HEK293 (cell line): ENCODE measurements around the gene CLP1.
A peak's percentile ranks its signal among the peaks of the same experiment; 100 is the strongest.

Experiments
- CTCF ChIA-PET: fragments of 350-600 bp; formaldehyde crosslinking; extraction: SDS; loops from one replicate; lab custom pipeline; 2021; ENCODE audit warnings: antibody characterized with exemption; lab: Yijun Ruan, JAX
- POLR2A ChIA-PET: fragments of 300-600 bp; formaldehyde crosslinking; extraction: SDS; loops from one replicate; lab custom pipeline; 2020; ENCODE audit warnings: antibody characterized with exemption, inconsistent platforms; lab: Yijun Ruan, JAX
- H3K27ac ChIP-seq: fragments of 200-500 bp; sonication (Bioruptor generic); 2 replicates; pipeline ENCODE4 v1.5.1; 2014; ENCODE audit warnings: low read depth, low read length, control low read depth, inconsistent platforms; ENCODE audit errors: extremely low read depth
- H3K36me3 ChIP-seq, 2 experiments: fragments of 200-500 bp in 1 of 2; sonication (Bioruptor generic) in 1 of 2; 1 replicate in 1 of 2; 2 replicates in 1 of 2; pipeline ENCODE4 v1.5.1; 2014 to 2017; ENCODE audit warnings: inconsistent platforms in 2 of 2, low read length in 2 of 2; ENCODE audit not compliant: control insufficient read depth in 2 of 2, insufficient read depth in 1 of 2
- H3K4me1 ChIP-seq: fragments of 200-500 bp; sonication (Bioruptor generic); 2 replicates; pipeline ENCODE4 v1.5.1; 2014; ENCODE audit warnings: mild to moderate bottlenecking, low read length, inconsistent platforms; ENCODE audit not compliant: control insufficient read depth, insufficient read depth
- H3K4me3 ChIP-seq: 2 replicates; pipeline ENCODE4 v1.5.1; 2011; ENCODE audit warnings: low read depth, mild to moderate bottlenecking, control low read depth, low read length, moderate library complexity
- H3K9me3 ChIP-seq: fragments of 200-500 bp; sonication (Bioruptor generic); 2 replicates; pipeline ENCODE4 v1.5.1; 2014; ENCODE audit warnings: low read depth, low read length, inconsistent platforms; ENCODE audit not compliant: control insufficient read depth, insufficient read depth
- BCL6B ChIP-seq: fragments of 450-650 bp; formaldehyde crosslinking; IDR thresholded peaks from 2 replicates; pipeline ENCODE4 v1.5.1; 2017; ENCODE audit warnings: missing biosample characterization, missing genetic modification characterization
- EGR2 ChIP-seq: fragments of 450-650 bp; formaldehyde crosslinking; IDR thresholded peaks from 2 replicates; pipeline ENCODE4 v1.5.1; 2016; ENCODE audit warnings: low read depth, missing biosample characterization, missing genetic modification characterization
- FEZF1 ChIP-seq: fragments of 450-650 bp; formaldehyde crosslinking; IDR thresholded peaks from 2 replicates; pipeline ENCODE4 v1.5.1; 2016; ENCODE audit warnings: missing biosample characterization, missing genetic modification characterization
- HOXA7 ChIP-seq: sonication (generic); formaldehyde crosslinking; IDR thresholded peaks from 2 replicates; pipeline ENCODE4 v1.8.1; 2022; ENCODE audit warnings: missing genetic modification reagents, borderline replicate concordance
- KLF10 ChIP-seq: fragments of 450-650 bp; IDR thresholded peaks from 2 replicates; pipeline ENCODE4 v1.5.1; 2018; ENCODE audit warnings: missing biosample characterization, mild to moderate bottlenecking, missing genetic modification characterization
- MYNN ChIP-seq: fragments of 450-650 bp; formaldehyde crosslinking; IDR thresholded peaks from 2 replicates; pipeline ENCODE4 v1.5.1; 2016; ENCODE audit warnings: missing biosample characterization, missing genetic modification characterization, borderline replicate concordance
- PBX3 ChIP-seq: sonication (generic); formaldehyde crosslinking; IDR thresholded peaks from 2 replicates; pipeline ENCODE4 v1.8.1; 2022; ENCODE audit warnings: mild to moderate bottlenecking, moderate library complexity, missing genetic modification reagents
- PRDM1 ChIP-seq: fragments of 450-650 bp; formaldehyde crosslinking; IDR thresholded peaks from 2 replicates; pipeline ENCODE4; 2016; ENCODE audit warnings: missing biosample characterization, missing genetic modification characterization
- ZBTB17 ChIP-seq: fragments of 450-650 bp; formaldehyde crosslinking; IDR thresholded peaks from 2 replicates; pipeline ENCODE4 v1.5.1; 2016; ENCODE audit warnings: missing biosample characterization, missing genetic modification characterization
- ZBTB21 ChIP-seq: fragments of 450-650 bp; formaldehyde crosslinking; IDR thresholded peaks from 2 replicates; pipeline ENCODE4 v1.5.1; 2017; ENCODE audit warnings: missing biosample characterization, missing genetic modification characterization
- ZFP3 ChIP-seq: fragments of 450-650 bp; formaldehyde crosslinking; IDR thresholded peaks from 2 replicates; pipeline ENCODE4 v1.5.1; 2016; ENCODE audit warnings: low read depth, missing biosample characterization, missing genetic modification characterization
- ZNF112 ChIP-seq: fragments of 450-650 bp; formaldehyde crosslinking; IDR thresholded peaks from 2 replicates; pipeline ENCODE4 v1.5.0; 2017; ENCODE audit warnings: missing biosample characterization, missing genetic modification characterization
- ZNF26 ChIP-seq: fragments of 450-650 bp; formaldehyde crosslinking; IDR thresholded peaks from 2 replicates; pipeline ENCODE4 v1.5.1; 2016; ENCODE audit warnings: missing biosample characterization, missing genetic modification characterization
- ZNF292 ChIP-seq: fragments of 450-650 bp; formaldehyde crosslinking; IDR thresholded peaks from 2 replicates; pipeline ENCODE4 v1.5.1; 2016; ENCODE audit warnings: low read depth, missing biosample characterization, missing genetic modification characterization, borderline replicate concordance
- ZNF302 ChIP-seq: fragments of 450-650 bp; formaldehyde crosslinking; IDR thresholded peaks from 2 replicates; pipeline ENCODE4 v1.5.1; 2016; ENCODE audit warnings: missing biosample characterization, missing genetic modification characterization, low read depth
- ZNF335 ChIP-seq: fragments of 450-650 bp; formaldehyde crosslinking; conservative IDR thresholded peaks from 2 replicates; pipeline ENCODE4 v1.5.1; 2016; ENCODE audit warnings: missing biosample characterization, missing genetic modification characterization
- ZNF341 ChIP-seq: fragments of 450-650 bp; formaldehyde crosslinking; IDR thresholded peaks from 2 replicates; pipeline ENCODE4; 2016; ENCODE audit warnings: low read depth, missing biosample characterization, missing genetic modification characterization
- ZNF366 ChIP-seq: fragments of 450-650 bp; formaldehyde crosslinking; conservative IDR thresholded peaks from 2 replicates; pipeline ENCODE4 v1.5.1; 2016; ENCODE audit warnings: missing biosample characterization, missing genetic modification characterization
- ZNF473 ChIP-seq: fragments of 450-650 bp; formaldehyde crosslinking; IDR thresholded peaks from 2 replicates; pipeline ENCODE4 v1.5.1; 2017; ENCODE audit warnings: missing biosample characterization, missing genetic modification characterization
- ZNF600 ChIP-seq: fragments of 450-650 bp; formaldehyde crosslinking; IDR thresholded peaks from 2 replicates; pipeline ENCODE4 v1.5.1; 2016; ENCODE audit warnings: missing biosample characterization, missing genetic modification characterization
- ZNF623 ChIP-seq: fragments of 450-650 bp; formaldehyde crosslinking; IDR thresholded peaks from 2 replicates; pipeline ENCODE4 v1.5.1; 2016; ENCODE audit warnings: missing biosample characterization, missing genetic modification characterization
- ZNF701 ChIP-seq: fragments of 450-650 bp; formaldehyde crosslinking; IDR thresholded peaks from 2 replicates; pipeline ENCODE4 v1.5.1; 2016; ENCODE audit warnings: missing biosample characterization, missing genetic modification characterization
- ZNF707 ChIP-seq: fragments of 450-650 bp; formaldehyde crosslinking; IDR thresholded peaks from 2 replicates; pipeline ENCODE4 v1.5.1; 2016; ENCODE audit warnings: missing biosample characterization, missing genetic modification characterization
- ZNF768 ChIP-seq: fragments of 450-650 bp; formaldehyde crosslinking; IDR thresholded peaks from 2 replicates; pipeline ENCODE4 v1.5.1; 2018; ENCODE audit warnings: missing biosample characterization, mild to moderate bottlenecking, missing genetic modification characterization
- ZNF791 ChIP-seq: fragments of 450-650 bp; formaldehyde crosslinking; IDR thresholded peaks from 2 replicates; pipeline ENCODE4 v1.5.1; 2016; ENCODE audit warnings: missing biosample characterization, missing genetic modification characterization
- ZSCAN23 ChIP-seq: fragments of 450-650 bp; formaldehyde crosslinking; IDR thresholded peaks from 2 replicates; pipeline ENCODE4 v1.5.1; 2016; ENCODE audit warnings: missing biosample characterization, missing genetic modification characterization
- ZSCAN30 ChIP-seq: fragments of 450-650 bp; IDR thresholded peaks from 2 replicates; pipeline ENCODE4 v1.5.1; 2018; ENCODE audit warnings: missing biosample characterization, mild to moderate bottlenecking, missing genetic modification characterization, moderate library complexity
- TF ChIP-seq, protein P1 (sequence below): fragments of 450-650 bp; formaldehyde crosslinking; IDR thresholded peaks from 2 replicates; pipeline ENCODE4 v1.5.1; 2016; ENCODE audit warnings: missing biosample characterization, missing genetic modification characterization

CLP1 gene

DNA sequence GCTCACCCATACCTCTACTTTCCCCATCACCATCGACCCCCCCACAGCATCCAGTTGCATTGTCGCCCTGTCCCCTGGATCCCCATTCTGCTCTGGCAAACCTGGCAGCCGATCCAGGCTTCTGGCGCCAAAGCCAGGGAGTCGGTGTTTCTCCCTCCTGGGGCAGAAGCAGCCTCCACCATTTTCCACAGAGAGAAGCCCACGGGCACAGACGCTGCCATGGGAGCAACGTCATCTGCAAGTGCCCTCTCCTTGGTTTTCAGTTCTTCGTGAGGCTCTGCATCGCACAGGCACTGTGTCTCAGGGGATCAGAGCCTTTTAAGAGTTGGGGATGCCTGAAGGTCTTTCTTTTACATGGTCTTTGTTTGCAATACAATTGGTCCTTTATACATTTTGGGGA lies 10.2 kb upstream of the CLP1 start (continued):
- TF ChIP-seq ZNF292 (tag by site-specific recombination) (no peak), ZNF112 (tag by site-specific recombination) (no peak), ZFP3 (tag by site-specific recombination) (no peak), MYNN (tag by site-specific recombination) (no peak), BCL6B (no peak), ZBTB21 (no peak), ZBTB17 (tag by site-specific recombination) (no peak)

DNA sequence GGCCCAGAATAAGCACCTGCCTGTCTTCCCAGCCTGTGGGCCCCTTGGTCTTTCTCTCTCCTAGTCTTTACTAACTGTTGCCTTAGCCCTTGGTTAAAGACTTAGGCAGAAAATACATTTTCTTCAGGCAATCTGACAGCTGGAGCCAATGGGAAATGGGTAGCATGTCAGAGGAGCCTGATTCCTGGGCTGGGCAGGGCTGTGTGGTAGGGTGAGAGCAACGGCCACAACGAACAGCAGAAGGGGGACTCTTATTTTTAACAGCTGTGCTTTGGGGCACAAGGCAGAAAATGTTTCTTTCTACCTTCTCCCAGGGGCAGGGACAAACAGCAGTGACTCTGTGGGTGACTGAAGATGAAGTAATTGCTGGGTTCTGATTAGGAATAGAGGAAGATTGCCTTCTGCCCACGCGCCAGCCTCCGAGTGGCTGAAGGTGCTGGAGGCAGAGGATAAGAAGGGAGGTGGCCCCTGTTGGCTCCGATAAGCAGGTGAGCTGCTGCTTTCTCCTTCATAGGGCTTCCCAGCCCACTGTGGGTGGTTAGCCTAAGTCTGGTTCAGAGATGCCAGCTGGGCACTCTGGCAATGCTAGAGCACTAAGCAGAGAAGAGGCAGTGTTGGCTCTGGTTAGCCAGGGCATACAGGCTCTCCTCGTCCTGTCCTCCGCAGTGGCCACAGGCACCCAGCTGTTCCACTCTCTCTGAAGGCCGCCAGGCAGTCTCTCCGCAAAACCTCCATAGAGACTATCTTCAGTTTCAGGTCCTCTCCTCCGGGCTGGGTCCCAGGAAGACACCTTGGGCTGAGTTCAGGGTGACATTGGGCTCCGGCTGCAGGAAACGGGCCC lies 9.4 kb upstream of the CLP1 start:
- POLR2A ChIA-PET, result interaction anchor here (1.0 to 1.2 kb wide), 2 partner anchors 9 to 155 kb away, joined by 3 read pairs; no protein-coding TSS in a partner anchor
- 0 out of 2 replicates have a peak, but pooled peaks cover 6% of the 10 kb centered on the region for H3K4me1 ChIP-seq
- H3K27ac ChIP-seq, result no peak overlapping the region
- H3K36me3 ChIP-seq, result no peaks in the 10 kb centered on the region
- H3K4me3 ChIP-seq, result no peak overlapping the region
- CTCF ChIA-PET, result interaction anchor here (0.7 kb wide), 1 partner anchor 582 kb away, joined by 3 read pairs; no protein-coding TSS in a partner anchor
- no peaks in the 10 kb centered on the region for H3K9me3 ChIP-seq
- TF ChIP-seq BCL6B (no peak), ZNF701 (tag by site-specific recombination) (no peak), MYNN (tag by site-specific recombination) (peak; percentile 95), HOXA7 (CRISPR knock-in tag) (no peak), ZSCAN30 (tag by site-specific recombination) (no peak), ZNF768 (tag by site-specific recombination) (no peak), FEZF1 (tag by site-specific recombination) (no peak), ZSCAN23 (tag by site-specific recombination) (no peak), ZBTB17 (tag by site-specific recombination) (no peak), ZNF707 (tag by site-specific recombination) (no peak), ZNF366 (tag by site-specific recombination) (0 out of 2 replicates have a peak, but pooled peaks have one; percentile 25), ZNF473 (no peak), KLF10 (tag by site-specific recombination) (no peak), ZNF341 (no peak), ZNF623 (tag by site-specific recombination) (no peak), PRDM1 (tag by site-specific recombination) (no peak), ZNF26 (tag by site-specific recombination) (no peak), EGR2 (tag by site-specific recombination) (peak; percentile 79), PBX3 (no peak), ZNF335 (tag by site-specific recombination) (no peak; the same call in 1 of the 2 replicates), ZNF302 (no peak), ZNF791 (tag by site-specific recombination) (no peak), ZNF600 (tag by site-specific recombination) (peak; percentile 77; the same call in 1 of the 2 replicates)
- TF ChIP-seq, protein P1, sequence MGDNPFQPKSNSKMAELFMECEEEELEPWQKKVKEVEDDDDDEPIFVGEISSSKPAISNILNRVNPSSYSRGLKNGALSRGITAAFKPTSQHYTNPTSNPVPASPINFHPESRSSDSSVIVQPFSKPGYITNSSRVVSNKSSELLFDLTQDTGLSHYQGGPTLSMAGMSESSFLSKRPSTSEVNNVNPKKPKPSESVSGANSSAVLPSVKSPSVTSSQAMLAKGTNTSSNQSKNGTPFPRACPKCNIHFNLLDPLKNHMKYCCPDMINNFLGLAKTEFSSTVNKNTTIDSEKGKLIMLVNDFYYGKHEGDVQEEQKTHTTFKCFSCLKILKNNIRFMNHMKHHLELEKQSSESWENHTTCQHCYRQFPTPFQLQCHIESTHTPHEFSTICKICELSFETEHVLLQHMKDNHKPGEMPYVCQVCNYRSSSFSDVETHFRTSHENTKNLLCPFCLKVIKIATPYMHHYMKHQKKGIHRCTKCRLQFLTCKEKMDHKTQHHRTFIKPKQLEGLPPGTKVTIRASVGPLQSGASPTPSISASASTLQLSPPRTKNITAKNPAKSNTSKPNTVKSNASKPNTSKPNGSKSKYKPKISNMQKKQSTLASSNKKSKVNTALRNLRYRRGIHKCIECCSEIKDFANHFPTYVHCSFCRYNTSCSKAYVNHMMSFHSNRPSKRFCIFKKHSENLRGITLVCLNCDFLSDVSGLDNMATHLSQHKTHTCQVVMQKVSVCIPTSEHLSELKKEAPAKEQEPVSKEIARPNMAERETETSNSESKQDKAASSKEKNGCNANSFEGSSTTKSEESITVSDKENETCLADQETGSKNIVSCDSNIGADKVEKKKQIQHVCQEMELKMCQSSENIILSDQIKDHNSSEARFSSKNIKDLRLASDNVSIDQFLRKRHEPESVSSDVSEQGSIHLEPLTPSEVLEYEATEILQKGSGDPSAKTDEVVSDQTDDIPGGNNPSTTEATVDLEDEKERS (tag by site-specific recombination), result no peak
